Urothelium cell line (cell line): ENCODE measurements around the gene ELF1.
"Not testable (repeated sequence)": the region's sequence is repeated elsewhere in the genome, so short reads cannot be mapped to it uniquely, and the experiment has no call there.

ENCODE experiments used
- DNase-seq: peaks from one replicate; pipeline ENCODE4 v3.0.0; 2011; ENCODE audit warnings: low spot score, mixed read lengths
- FAIRE-seq: peaks from 2 replicates; lab custom pipeline; 2011; peaks lifted over from hg19 to GRCh38; lab: Jason Lieb, UNC

ELF1 gene

DNA sequence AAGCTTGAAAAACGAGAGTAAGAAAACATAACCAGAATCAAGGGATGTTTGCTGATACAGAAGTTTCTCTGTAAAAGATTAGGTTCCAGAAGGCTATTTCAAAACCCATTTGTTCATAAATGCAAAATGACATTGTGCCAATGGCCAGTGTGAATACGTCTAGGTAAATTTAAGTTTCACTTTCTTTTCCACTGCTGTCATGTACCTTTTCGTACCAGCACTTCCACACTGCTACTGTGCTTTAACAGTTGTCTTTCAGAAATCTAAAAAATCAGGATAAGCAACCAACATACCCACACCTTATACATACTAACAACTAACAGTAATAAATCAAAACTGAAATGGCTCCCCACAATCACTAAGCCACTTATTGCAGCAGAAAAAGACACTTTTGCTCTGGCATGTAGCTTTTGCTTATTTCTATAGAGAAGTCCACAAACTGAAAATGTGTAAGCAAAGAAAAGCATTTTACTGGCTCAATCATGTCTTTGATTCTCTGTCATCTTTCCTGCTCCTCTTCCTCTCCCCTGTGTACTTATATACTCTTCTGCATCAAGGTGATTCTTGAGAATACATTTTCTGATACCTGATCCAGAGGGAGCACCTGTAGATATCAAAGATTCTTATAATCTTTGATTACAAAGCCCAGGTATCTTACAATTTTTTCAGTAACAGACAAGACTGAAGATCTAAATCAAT, 34.3 kb downstream of the ELF1 start:
- FAIRE-seq = no peak
- DNase-seq = no peak

DNA sequence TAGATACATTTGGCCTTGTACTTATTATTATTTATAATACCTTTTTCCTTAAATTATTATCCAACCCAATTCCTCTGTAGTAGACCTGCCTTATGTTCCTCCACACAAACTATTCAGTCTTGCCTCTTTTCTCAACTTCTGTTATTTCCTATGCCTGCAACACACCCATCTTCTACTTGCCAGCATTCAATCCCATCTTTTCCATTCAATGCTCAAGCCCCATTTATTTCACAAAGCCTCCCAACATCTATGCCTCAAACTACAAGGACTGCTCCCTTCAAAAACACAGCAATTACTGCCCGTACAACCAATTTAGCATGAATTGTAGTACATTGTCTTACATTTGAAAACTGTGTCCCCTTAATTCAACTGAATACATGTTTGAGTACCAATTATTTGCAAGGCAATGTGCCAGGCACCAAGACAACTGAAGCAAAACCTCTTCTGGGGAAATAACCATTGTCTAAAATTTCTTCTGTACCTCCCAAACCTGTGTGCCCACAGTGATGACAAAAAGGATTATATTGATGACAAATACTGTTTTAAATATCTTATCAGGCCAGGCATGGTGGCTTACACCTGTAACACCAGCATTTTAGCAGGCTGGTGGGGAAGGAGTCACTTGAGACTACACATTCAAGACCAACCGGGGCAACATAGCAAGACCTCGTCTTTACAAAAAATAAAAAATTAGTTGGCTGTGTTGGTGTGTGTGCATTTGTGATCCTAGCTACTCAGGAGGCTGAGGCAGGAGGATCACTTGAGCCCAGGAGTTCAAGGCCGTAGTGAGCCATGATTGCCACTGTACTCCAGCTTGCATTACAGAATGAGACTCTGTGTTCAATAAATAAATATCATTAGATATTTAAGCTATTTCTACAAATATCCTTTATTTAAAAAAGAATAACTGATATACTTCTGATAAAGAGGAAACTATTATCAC, 35.1 kb downstream of the ELF1 start:
- DNase-seq (no peak), FAIRE-seq (no peak)

DNA sequence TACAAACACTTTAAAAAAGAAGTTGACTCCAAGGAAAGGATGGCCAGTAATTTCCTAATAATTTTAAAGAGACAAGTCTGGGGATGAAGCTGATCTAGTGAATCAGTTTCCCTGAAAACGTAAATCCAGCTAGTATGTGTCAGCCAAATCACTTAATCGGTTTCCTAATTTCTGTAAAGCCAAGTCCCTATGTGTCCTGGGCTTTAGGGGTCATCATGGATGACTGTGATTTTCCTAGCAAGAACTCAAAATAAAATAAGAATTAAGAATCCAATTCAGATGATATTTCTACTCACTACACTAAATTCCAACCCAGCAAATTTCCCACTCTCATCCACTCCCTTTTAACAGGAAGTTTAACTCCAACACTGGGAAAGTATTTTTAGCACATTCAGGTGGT, 35.9 kb downstream of the ELF1 start:
- FAIRE-seq (no peak), DNase-seq (no peak)

DNA sequence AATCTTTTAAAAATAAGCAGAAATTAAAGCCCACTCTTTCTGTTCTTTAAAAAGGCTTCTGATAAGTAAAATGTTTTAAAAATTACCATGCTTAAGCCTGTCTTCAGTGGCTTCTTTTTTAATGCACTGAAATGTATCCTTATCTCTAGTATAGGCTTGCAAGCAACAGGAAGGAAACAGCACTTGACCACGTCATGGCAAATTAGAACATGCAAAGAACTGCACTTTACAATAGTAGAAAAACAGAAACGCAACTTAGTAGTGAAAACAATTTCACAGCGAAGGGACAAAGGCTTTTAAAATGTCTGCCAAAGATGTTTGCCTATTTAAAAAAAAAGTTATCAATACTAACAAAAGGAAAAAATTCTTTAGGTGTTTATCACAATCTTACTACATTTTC, 36.3 kb downstream of the ELF1 start:
- no peak for DNase-seq
- FAIRE-seq = no peak

DNA sequence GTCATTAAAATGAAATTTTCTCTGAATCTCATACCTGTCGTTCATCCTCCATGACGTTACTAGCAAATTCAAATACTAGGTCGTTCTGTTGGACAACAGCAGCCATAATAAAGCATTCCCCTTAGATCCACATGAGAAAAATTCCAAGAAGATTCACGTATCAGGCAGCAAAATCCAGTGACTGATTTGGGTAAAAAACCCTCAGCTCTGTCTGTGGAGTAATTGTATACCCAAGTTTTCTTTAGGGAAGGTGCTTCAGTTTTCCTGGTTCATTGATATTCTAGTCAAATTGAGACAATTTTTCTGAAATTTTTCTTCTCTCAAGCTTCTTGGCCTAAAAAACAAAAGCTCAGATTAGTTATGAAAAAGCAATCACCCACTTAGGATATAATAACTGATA, 37.2 kb downstream of the ELF1 start:
- FAIRE-seq (no peak), DNase-seq (no peak)

DNA sequence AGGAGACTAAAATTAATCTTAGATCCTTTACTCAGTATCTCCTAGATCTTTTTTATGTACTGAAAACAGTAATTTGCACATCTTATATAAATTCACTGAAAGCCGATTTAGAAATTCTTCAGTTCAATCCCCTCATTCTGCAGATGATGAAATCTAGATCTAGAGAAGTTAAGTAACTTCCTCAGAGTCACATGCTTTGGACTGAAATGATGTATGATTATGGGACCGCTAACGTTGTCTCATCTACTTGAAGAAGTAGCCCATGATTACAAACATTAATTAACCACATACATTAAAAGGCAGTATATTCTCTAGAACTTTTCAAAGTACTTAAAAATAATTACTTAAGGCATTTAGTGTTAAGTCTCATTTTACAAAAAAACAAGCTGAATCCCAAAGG, 37.8 kb downstream of the ELF1 start:
- FAIRE-seq (no peak), DNase-seq (no peak)

DNA sequence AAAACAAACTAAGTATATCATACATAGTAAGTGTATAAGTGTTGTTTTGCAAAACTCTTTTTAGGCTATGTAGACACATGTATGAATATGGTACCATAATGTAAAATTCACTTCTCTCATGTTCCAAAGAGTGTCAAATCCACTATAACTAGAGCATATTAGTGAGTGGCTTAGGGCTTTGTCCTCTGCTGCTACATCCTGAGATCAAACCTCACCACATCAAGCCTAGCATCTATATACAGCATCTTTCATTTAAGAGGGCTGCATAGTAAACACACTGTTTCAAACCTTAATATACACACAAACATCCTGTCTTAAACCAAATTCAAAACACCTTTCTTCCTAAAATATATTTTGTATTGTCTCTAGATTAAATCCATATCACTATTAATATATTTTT, 38.7 kb downstream of the ELF1 start:
- no peak for DNase-seq
- FAIRE-seq = no peak

DNA sequence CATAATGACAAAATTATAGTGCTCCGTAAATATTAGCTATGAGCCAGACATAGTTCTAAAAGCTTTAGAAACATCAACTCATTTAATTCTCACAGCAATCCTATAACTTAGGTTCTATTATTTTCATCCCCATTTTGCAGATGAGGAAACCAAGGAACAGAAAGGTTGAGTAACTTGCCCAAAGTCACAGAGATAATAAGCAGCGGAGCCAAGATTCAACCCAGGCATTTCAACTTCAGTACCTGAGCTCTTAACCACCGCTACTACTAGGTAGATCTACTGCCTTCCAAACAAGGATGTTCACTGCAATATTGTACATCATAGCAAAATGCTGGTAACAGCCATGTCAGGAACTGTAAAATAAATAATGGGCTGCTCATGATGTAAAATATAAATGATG, 39.9 kb downstream of the ELF1 start:
- DNase-seq (no peak), FAIRE-seq (no peak)

DNA sequence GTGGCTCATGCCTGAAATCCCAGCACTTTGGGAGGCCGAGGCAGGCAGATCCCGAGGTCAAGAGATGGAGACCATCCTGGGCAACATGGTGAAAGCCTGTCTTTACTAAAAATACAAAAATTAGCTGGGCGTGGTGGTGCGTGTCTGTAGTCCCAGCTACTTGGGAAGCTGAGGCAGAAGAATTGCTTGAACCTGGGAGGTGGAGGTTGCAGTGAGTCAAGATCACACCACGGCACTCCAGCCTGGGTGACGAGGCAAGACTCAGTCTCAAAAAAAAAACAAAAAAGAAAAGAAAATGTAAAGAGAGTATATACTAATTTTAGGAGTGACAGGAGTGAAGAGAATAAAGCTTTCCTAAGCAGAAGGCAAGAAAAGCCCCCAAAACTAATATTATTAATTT, 41.0 kb downstream of the ELF1 start:
- not testable (repeated sequence) for DNase-seq, FAIRE-seq

DNA sequence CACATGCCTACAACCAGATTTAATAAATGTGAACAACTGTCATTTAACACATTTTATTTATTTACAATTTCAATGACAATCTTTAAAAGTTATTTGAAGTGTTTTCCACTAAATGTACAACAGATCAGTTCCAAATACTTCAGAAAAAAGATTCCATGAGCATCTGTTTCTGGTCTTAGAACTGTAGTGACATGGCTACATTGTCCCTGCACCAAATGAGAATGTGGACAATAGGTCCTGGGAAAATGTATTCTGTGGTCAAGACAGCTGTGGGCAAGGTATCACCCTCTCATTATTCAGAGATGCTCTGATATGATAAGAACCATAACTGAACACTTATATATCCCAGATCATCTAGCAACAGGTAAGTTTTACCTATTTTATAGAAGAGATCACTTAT, 43.7 kb downstream of the ELF1 start:
- DNase-seq = no peak
- no peak for FAIRE-seq

DNA sequence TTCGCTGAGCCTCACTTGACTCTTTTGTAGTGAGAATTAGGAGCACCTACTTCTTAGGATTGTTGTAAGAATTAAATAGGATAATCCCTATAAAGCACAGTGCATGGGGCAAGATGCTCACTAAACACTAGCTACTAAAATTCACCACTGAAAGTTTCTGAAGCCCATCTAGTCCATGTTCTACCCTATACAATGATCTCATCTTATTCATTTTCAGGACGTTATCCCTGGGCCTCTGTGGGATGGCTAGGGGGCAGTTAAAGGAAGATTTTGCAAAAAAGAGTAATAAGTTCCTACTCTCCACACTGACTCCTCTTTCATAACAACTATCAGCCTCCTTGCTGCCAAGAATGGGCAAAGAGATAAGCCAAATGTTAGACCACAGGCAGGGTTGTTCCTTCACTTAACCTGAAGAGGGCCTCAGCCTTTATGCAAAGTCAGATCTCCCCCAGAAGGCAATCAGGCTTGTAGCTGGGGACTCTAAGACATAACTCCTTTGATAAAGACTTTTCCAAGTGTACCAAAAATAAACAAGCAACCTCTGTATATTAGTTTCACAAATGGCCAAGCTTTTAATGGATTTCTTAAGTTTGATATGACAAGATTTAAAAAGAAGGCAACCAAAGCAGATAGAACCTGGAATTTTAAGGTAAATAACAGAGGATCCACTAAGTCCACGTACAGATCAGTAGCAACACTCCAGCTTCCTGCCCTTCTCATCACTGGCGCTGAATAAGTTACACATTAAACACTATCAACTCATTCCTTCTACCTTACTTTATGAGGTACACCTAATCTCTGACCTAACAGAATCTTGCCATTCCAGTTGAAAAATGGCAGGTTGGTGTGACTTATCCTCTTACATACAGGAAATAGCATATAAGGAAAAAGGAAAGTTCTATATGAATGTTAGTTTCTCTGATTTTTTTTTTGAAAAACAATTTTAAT, 44.4 kb downstream of the ELF1 start:
- FAIRE-seq = no peak
- DNase-seq = peak; percentile 4

DNA sequence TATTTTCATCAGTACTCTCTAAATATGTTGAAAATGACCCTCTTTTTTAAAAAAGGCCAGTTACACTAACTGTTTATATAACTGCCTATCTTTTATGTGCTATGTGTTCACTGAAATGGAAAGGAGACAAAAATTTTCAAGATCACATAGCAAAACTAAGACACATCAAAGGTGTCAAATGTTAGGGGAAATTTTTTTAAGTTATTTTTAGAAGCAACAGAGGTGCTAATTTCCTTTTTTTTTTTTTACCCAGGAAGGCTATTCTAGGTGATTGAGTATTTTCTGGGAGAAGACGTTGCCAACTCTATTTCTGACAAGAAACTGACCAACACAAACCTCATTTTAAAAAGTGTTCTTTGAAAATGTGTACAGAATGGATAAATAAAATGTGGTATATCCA, 45.7 kb downstream of the ELF1 start:
- no peak for FAIRE-seq
- no peak for DNase-seq

DNA sequence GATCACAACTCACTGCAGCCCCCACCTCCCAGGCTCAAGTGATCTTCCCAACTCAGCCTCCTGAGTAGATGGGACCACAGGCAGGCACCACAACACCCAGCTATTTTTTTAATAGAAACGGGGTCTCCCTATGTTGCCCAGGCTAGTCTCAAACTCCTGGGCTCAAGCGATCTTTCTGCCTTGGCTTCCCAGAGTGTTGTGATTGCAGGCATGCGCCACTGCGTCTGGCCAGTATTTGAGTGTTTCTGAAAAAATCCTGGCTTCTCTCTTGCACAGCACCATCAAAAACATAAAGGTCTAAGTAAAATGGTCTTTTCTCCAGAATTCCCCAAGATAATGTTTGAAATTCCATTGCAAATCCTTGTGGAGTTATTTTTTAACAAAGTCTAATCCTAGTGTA, 47.8 kb downstream of the ELF1 start:
- DNase-seq (no peak), FAIRE-seq (no peak)

DNA sequence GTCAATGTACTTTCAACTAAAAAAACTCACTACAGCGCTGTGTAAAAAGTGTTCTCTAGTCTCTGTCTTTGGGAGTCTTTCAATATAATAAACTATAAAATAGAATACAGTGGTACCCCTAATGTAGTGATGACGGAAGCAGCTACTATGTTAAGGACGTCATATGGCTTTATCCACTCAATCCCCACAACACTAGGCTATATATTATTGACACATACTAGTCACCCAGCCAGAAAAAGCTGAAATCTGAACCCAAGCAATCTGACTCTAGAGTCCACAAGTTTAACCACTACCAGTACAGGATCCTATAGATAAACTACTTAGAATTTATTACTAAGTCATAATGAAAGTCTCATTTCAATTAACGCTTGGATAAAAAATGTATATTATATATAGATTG, 48.3 kb downstream of the ELF1 start:
- DNase-seq (no peak), FAIRE-seq (no peak)

DNA sequence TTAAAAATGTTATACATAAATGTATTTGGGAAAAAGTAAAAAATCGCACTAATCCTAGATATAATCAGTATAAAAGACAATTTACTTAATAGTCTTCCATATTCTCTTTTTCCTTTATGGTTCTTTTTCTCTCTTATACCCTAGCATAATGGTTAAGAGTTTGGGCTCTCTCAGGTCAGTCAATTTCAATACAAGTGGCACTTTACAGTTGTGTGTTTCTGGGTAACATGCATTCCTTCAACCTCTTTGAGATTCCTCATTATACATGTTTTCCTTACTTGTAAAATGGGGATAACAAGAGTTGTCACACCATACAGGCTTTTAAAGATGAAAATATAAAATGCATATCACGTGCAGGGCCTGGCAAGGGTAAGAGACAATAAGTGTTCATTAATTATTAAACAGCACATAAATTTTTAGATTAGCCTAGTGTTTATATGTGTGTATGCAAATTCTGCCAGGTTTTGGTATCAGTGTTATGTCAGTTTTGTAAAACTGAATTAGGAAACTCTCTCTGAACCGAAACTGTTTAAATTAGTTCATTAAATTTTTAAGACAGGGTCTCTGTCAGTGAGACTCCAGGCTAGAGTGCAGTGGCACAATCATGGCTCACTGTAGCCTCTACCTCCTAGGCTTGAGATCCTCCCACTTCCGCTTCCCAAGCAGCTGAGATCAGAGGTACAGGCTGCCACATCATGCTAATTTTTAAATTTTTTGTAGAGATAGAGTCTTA, 49.8 kb downstream of the ELF1 start:
- FAIRE-seq = no peak
- DNase-seq = no peak

DNA sequence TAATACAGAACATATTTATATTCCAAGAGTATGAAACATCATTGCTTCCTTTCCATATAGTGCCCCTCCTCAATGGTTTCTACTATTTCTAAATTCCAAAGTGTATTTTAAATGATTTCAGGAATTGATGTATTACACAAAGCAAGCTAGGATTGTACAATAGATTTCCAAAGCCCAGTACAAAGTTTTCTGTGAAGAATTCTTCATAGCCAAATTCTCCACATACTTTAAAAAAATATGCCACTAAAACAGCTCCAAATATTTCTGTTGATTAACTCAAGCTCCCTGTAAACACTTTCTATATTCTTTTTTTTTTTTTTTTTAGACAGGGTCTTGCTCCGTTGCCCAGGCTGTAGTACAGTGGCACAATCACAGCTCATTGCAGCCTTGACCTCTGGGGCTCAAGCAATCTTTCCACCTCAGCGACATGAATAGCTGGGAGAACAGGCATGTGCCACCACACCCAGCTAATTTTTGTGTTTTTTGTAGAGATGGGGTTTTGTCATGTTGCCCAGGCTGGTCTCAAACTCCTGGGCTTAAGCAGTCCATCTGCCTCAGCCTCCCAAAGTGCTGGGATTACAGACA, 50.6 kb downstream of the ELF1 start:
- DNase-seq (no peak), FAIRE-seq (no peak)

DNA sequence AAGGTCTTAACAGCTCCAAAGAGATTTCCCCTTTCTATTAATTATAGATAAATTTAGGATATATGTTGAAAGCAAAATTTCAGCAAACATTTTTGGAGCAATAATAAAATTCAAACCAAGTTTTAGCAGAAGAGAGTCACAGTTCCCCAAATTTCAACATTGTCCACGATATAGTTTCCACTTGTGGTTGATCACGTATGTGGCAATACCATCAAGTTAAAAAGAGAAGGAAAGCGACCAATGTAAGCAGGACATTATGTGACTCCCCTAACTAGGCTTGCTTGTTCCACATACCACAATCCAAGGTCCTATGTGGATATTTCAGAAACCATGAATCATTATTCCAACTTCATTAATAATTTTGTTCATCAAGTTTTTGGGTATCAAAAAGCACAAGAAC, 52.8 kb downstream of the ELF1 start:
- FAIRE-seq (no peak), DNase-seq (no peak)

DNA sequence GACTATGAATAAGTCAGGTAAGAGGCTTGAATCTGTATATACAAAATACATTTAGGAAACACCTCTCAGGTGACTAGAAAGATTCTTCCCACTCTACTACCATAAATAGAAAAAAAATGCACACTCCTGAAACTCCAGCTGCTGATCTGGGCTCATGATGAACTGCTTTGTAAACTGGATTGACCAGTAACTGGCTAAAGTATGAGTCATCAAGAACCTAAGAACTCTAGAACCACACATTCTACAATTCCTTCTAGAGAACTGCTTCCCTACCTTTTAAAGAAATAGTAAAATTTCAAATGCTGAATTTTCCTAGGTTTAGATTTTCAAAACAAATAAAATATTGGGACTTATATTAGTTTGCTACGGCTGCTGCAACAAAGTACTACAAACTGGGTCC, 55.2 kb downstream of the ELF1 start:
- peak; percentile 6 for DNase-seq
- no peak for FAIRE-seq

DNA sequence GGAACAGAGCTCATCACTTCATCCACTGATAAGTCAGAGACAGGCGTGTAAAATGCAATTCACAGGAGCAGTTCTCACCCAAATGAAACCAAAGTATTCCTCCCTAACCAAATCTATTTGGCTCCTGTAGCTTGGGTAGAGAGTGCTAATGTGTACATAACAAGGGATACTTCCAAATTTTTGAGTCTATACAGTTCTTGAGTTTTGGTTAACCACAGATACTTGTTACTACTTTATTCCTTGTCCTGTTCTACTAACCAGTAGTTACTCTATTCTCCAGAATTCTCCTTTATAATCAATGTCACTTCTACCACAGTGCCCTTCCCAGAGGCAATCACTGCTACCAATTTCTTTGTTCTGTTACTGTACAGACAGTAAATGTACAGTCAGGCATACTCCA, 57.3 kb downstream of the ELF1 start:
- FAIRE-seq (no peak), DNase-seq (no peak)

DNA sequence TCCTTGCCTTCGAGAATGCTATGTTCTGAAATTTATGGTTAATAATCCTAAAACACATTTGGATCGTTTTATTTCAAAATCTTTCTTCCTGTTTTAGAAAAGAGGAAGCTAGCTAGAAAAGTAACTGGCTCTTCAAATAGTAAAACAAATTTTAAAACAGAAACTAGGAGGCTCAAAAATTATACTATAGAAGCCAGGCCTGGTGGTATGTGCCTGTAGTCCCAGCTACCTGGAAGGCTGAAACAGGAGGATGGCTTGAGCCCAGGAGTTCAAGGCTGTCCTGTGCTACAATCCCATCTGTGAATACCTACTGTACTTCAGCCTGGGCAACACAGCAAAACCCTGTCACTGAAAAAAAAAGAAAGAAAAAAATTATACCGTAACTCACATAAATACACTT, 57.9 kb downstream of the ELF1 start:
- DNase-seq (no peak), FAIRE-seq (no peak)
